NCI-H1105 (cell line): ENCODE measurements around the gene ANKLE2.
"Not testable (repeated sequence)": the region's sequence is repeated elsewhere in the genome, so short reads cannot be mapped to it uniquely, and the experiment has no call there.

Source experiments
- DNase-seq: peaks from one replicate; lab custom pipeline; 2025; lab: John Stamatoyannopoulos, UW

ANKLE2 gene

GRCh38 chr12:132719141-132719953 is 42.3 kb downstream of the ANKLE2 start:
- DNase-seq = no peak

GRCh38 chr12:132718644-132719043 is 43.0 kb downstream of the ANKLE2 start:
- DNase-seq = no peak

GRCh38 chr12:132717531-132718387 is 43.9 kb downstream of the ANKLE2 start:
- no peak for DNase-seq

DNA sequence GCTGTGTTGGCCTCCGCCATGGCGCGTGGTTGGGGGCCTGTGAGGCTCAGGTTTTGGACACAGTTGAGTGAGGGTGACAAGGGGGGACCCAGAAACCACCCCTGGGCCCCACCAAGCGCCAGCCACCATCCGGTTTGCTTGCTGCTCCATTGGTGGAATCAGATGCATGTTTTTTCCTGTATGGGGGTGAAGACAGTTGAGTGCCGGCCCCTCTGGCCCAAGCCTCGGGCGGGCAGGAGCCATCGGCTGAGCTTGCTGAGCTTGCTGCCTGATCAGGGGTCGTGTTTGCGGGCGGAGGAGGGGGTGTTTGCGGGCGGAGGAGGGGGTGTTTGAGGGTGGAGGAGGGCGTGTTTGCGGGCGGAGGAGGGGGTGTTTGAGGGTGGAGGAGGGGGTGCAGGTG is 44.6 kb downstream of the ANKLE2 start:
- DNase-seq = no peak

- no peak for DNase-seq
Observed at GRCh38 chr12:132716356-132716755, 45.3 kb downstream of the ANKLE2 start.

GRCh38 chr12:132715874-132716273 is 45.8 kb downstream of the ANKLE2 start:
- no peak for DNase-seq

GRCh38 chr12:132713123-132713522 is 48.5 kb downstream of the ANKLE2 start:
- DNase-seq = no peak

GRCh38 chr12:132711080-132711843 is 50.4 kb downstream of the ANKLE2 start:
- DNase-seq = peak; percentile 7

DNA sequence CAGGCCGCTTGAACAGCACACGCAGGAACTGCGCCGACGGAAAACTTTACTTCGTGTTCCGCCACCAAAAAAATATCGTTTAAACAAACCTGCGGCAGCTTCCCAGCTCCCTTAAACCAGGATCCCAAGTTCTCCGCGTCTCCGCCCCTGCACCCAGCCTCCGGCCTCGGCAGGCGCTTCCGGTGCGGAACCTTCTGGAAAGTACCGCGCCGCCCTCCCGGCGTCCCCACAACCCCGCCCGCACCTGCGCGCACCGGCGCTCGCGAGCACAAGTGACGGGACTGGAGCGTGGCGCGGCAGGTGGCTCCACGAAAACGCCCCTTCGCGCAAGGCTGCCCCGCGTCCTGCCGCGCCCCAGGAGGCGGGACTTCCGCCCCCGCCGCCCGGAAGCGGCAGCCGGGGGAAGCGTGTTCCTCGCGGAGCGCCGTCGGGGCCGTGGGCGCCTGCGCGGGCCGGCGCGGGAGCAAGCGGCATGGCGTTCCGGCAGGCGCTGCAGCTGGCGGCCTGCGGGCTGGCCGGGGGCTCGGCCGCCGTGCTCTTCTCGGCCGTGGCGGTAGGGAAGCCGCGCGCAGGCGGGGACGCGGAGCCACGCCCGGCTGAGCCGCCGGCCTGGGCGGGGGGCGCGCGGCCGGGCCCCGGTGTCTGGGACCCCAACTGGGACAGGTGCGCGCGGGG is 51.1 kb downstream of the ANKLE2 start, which contains the start of gene PGAM5:
PGAM5 (plus strand) TSS at position 438 of the 675 bp plus-strand sequence; CDS start at position 473, 35 bp downstream.
- peak; percentile 86 for DNase-seq

DNA sequence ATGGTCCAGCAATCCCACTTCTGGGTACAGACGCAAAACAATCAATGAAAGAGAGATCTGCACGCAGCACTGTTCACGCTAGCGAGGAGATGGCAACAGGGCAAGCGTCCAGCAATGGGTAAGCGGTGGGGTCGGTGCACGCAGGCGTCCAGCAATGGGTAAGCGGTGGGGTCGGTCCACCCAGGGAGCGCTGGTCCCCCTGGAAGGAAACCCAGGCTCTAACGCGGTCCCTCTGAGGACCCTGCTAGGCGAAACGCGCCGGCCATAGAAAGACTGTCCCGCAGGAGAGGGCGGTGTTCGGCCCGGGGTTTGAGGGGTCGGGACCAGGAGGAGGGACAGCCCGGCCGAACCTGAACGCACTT is 51.6 kb downstream of the ANKLE2 start:
- no peak for DNase-seq

GRCh38 chr12:132708150-132708549 is 53.5 kb downstream of the ANKLE2 start:
- DNase-seq = no peak

DNA sequence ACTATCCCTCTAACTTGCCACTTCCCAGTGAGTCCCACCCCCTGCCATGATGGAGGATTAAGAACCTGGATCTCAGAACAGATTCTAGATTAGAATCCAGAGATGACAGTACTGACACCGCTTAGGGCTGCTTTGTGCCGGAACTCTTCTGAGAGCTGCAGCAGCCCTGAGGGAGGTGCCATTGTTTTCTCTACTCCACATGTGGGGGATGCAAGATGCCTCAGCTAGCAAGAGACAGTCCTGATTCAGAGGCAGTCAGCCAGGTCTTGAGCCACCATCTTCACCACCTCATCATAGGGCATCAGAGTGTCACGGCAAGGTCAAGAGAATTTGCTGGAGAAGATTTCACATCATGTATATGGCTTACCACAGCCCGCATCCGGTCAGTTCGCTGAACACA is 54.4 kb downstream of the ANKLE2 start:
- no peak for DNase-seq

- DNase-seq = no peak
Observed at GRCh38 chr12:132703641-132704040, 58.0 kb downstream of the ANKLE2 start.

GRCh38 chr12:132702640-132703039 is 59.0 kb downstream of the ANKLE2 start:
- DNase-seq = no peak

GRCh38 chr12:132700212-132700822 is 61.3 kb downstream of the ANKLE2 start:
- DNase-seq = no peak

- DNase-seq = no peak
Observed at GRCh38 chr12:132698341-132698740, 63.3 kb downstream of the ANKLE2 start.

DNA sequence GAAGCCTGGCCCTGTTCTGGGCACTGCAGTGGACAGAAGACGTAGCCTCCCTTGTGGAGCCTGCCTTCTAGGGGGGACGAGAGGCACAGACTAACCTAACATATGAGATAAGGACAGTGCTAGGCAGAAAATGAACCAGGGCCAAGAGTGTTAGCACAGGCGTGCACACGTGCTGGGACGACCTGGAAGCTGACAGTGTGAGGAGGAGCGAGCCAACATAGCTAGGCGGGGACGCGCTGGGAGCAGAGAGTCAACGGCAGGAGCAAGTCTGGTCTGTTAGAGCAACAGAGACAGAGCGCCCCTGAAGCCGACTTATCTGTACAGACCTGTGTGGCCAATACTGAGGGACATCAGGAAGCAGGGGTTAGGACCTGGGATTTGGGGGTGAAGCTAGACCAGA is 66.2 kb downstream of the ANKLE2 start:
- no peak for DNase-seq

- DNase-seq = not testable (repeated sequence)
Observed at GRCh38 chr12:132694888-132695287, 66.7 kb downstream of the ANKLE2 start.

DNA sequence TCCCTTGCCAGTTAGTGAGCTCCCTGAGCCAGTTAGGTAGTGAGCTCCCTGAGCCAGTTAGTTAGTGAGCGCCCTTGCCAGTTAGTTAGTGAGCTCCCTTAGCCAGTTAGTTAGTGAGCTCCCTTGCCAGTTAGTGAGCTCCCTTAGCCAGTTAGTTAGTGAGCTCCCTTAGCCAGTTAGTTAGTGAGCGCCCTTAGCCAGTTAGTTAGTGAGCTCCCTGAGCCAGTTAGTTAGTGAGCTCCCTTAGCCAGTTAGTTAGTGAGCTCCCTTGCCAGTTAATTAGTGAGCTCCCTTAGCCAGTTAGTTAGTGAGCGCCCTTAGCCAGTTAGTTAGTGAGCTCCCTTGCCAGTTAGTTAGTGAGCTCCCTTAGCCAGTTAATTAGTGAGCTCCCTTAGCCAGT is 69.6 kb downstream of the ANKLE2 start:
- not testable (repeated sequence) for DNase-seq

DNA sequence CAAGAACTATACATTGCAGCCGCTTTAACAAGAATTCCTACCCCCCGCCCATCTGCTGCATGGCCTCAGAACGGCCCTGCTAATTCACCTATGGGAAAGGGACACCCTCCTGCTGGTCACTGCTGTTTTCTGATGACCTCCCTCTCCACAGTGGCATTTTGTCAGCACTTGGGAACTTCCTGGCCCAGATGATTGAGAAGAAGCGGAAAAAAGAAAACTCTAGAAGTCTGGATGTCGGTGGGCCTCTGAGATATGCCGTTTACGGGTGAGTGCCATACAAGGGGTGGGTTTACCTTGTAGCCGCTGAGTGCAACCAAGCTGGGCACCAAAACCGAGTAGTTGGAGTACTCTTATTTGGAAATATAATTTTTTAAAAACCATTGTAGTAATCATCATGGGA is 71.5 kb downstream of the ANKLE2 start:
- no peak for DNase-seq

GRCh38 chr12:132689227-132689626 is 72.4 kb downstream of the ANKLE2 start:
- DNase-seq = no peak
